Measurements from ENCODE around the gene LRRC37A.
"Not testable (repeated sequence)": the region's sequence is repeated elsewhere in the genome, so short reads cannot be mapped to it uniquely, and the experiment has no call there.

Gene LRRC37A

DNA sequence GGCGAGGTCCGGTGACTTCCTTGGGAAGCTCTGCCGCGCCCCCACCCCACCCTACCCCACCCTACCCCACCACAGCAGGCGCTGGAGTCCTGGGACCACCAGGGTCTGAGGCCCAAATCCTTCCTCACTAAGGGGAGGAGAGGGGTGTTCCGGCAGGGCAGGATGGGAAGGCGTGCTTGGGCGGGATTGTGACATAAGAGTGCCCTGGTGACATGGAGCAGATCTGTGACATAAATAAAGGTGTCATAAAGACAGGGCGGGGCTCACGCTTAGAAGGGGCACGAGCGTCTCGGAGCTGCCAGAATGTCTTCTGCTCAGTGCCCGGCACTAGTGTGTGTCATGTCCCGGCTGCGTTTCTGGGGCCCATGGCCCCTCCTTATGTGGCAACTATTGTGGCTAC is at the start of gene LRRC37A:
TSS of gene LRRC37A (plus strand) at position 301 of the 400 bp plus-strand sequence. CDS start at position 304, 3 bp downstream.
- not testable (repeated sequence) for DNase-seq

DNA sequence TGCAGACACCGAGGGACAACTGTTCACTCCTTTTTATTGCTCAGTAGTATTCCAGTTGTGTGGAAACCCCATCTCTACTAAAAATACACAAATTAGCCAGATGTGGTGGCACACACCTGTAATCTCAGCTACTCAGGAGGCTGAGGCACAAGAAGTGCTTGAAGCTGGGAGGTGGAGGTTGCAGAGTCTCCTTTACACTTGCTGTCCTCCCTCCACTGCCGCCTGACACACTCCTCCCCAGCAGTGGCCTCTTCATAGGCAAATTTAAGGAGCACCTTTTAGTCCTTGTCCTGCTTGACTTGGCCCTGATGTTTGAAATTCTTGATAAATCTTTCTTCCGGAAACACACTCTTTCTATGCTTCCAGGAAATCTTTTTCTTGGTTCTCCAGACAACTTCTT is 45.8 kb upstream of the LRRC37A start:
- not testable (repeated sequence) for DNase-seq

DNA sequence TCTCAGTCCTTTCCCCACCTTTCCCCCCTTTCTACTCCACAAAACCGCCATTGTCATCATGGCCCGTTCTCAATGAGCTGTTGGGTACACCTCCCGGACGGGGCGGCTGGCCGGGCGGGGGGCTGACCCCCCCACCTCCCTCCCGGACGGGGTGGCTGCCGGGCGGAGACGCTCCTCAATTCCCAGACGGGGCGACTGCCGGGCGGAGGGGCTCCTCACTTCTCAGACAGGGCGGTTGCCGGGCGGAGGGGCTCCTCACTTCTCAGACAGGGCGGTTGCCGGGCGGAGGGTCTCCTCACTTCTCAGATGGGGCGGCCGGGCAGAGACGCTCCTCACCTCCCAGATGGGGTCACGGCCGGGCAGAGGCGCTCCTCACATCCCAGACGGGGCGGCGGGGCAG is 42.1 kb upstream of the LRRC37A start:
- DNase-seq = not testable (repeated sequence)

DNA sequence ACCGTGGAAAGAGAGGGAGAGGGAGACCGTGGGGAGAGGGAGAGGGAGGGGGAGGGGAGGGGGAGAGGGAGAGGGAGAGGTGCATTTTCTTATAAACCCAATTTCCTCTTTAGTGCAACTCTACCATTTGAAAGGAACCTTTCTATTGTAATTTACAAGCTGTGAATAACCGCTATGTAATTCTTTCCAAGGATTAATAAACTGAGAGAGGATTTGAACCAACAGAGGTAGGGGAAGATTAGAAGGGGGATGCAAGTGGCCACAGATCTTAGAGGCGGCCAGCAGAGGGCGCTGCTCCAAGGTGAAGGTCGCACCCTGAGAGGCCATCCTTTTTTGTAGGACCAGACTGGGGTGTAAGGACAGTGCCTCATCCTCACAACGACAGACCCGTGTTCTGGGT is 41.2 kb upstream of the LRRC37A start:
- peak; percentile 26 for DNase-seq

DNA sequence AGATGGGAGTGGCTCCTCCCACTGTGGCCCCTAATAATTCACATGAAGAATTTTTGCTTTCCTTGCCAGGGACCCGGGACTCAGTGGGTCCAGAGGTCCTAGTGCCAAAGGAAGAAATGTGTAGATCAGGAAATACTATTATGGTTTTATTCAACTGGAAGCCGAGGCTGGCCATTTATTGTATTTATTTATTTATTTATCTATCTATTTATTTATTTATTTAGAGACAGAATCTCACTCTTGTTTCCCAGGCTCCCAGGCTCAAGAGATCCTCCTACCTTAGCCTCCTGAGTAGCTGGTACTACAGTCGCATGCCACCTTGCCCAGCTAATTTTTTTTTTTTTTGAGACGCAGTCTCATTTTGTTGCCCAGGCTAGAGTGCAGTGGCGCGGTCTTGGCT is 40.7 kb upstream of the LRRC37A start:
- not testable (repeated sequence) for DNase-seq

DNA sequence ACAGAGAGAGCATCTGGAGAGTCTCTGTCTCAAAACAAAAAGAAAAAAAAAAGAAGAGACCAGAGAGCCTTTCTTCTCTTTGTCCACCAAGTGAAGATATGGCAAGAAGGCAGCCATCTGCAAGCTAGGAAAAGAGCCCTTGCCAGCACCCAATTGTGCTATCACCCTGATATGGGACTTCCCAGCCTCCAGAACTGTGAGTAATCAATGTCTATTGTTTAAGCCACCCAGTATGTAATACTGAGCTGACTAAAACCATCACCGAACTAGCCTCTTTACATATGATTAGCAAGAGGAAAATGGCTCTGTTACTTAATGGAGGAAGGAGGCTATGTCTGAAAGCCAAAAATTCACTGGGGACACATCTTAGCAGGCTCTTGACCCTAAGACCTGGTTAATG is 38.6 kb upstream of the LRRC37A start:
- not testable (repeated sequence) for DNase-seq

DNA sequence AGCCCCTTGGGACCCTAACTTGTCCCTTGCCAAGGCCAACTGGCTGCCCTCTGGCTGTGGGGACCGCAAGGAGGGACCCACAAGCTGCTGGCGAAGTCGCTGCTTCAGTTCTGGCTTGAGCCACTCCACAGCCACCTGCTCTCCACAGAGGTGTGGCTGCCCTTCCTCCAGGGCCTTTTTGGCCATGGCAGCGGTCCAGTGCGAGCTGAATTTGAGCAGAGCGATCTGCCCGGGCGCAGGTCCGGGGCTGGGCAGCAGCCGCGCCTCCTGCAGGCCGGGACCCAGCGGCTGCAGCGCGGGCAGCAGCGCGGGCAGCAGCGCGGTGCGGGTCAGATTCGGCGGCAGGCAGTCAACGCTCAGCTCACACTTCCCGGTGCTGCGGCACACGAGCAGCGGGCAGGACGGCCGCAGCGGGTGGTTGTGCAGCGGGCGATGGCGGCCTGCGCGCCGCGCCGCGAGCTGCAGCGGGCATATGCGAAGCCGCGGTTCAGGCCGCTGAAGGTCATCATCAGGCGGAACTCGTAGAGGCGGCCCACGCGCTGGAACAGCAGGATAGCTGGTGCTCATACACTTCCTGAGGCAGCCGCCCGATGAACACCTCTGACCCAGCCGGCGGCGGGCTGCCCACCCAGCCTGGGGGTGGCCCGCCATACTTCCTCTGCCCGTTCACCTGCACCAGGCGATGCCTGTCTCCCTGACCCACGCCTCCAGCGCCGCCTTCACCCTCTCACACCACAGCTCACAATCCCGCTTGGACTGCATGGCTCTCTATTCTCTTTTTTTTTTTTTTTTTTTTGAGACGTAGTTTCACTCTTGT is 34.9 kb upstream of the LRRC37A start:
- DNase-seq = not testable (repeated sequence)

DNA sequence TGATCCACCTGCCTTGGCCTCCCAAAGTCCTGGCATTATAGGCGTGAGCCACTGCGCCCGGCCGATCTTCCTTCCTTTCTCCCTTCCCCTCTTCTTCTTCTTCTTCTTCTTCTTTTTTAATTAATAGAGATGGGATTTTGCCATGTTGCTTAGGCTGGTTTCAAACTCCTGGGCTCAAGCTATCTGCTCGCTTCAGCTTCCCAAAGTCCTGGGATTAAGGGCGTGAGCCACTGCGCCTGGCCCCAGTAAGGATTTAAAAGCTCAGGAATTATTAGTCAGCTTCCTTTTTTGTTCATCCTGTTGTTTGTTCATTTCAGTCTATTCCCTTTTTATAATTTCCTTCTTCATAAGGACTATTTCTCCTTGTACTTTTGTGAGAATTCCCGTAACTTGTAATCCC is 32.7 kb upstream of the LRRC37A start:
- DNase-seq = no peak

DNA sequence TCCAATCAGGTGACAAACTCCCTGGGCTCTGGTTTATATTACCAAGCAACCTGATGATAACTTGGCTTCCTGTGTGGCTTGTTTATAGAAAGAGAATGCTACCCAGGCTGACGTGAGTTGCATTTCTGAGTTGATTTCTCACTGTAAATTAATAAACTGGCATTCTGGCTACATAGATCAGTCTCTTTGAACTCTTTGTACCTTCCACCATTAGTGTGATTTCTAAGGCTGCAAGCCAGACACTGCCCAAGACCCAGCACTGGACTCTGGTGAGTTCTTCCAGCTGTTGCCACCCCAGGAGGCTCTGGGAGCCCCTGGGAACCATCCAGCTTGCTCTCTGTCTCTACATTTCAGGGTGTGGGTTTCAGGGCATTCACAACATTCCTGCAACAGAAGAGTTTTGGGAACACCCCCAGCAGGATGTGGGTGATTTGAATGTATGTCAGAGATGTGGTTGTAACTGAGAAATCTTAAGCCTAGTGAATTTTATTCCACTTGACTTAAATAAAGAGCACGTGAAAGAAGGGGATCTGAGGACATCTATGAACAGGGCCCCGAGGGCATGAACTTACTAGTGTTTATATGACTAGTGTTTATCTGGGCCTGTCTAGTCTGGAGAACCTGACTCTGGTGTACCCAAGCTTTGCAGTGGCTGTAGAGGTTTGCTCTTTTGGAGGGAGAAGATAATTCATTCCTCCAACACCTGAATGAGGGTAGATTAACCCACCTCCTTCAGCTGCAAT is 30.3 kb upstream of the LRRC37A start:
- DNase-seq = no peak

DNA sequence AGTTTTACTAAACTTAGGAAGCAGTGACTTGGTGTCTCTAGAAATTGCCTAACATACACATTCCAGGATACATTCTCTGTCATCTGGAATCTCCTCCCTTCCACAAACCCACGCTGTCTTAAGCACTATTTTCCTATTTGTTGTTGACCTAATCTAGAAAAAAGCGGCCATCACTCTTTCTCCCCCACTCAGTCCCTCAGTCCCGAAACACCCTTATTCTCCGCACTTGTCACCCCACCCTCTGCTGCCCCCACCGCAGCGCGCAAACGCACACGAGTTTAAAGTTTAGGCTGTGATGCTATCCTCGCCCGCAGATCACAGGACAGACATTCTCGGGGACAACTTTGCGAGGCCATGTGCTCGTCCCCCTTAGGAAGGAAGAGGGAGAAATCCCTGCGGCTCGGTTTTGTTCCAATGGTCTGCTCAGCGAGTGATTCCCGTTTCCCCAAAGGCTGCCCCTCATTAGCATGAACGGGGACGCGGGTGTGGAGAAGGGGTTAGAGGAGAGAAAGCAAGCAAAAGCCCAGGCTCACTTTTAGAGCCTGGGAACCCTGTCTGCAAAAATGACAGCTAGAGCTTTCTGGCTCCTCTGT is 28.8 kb upstream of the LRRC37A start:
- DNase-seq = not testable (repeated sequence)

DNA sequence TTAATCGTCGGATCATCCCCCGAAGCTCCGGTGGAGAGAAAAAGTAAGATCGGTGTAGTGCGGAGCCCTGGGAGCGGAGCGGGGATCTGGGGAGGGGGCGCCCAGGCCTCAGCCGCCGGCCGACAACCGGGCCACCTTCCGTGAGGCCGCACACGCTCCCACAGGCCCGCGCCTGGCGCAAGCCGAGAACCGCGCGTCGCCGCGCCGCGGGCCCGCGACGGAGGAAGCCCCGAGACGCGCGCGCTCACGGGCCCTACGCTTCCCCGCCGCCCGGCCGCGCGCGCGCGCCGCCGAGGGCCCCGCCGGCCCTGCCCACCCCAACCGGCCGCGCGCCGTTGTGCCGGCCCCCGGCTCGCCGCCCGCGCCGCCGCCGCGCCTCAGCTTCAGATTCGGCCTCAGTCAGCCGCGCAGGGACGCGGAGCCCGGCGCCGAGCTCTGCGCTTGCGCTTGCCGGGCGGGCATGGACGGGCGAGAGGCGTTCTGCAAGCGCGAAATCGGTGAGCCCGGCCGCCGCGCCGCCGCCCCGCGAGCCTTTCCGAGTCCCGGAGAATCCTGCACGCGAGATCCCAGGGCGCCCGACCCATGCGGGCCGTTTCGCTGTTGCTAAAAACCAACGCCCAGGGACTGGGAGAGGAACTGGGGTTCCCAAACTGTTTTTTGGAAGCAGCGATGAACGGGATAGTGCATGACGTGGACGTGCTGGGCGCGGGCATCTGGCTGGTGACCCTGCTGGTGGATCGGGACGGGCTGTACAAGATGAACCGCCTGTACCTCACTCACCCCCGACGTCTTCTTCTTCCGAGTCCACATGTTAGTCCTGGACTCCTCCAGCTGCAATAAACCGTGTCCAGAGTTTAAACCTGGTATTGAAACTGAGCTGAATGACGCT is 28.0 kb upstream of the LRRC37A start:
- DNase-seq = peak; percentile 92

DNA sequence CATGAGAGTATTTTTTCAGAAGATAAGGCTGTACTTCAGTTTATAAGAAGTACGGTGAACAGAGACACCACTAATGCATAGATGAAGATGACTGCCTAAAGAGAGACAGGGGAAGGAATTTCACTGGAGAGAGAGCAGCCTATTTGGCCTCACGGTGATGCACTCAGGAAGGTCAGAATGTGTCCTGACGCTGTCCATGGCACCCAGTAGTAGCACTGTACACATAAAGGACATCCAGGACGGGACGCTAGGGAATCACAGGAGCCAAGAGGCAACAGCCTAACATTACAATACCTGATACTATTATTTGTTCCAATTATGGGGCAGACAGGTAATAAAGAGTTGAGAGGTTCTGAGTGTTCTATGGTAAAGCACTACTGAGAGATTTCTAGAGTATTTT is 24.9 kb upstream of the LRRC37A start:
- DNase-seq = no peak

DNA sequence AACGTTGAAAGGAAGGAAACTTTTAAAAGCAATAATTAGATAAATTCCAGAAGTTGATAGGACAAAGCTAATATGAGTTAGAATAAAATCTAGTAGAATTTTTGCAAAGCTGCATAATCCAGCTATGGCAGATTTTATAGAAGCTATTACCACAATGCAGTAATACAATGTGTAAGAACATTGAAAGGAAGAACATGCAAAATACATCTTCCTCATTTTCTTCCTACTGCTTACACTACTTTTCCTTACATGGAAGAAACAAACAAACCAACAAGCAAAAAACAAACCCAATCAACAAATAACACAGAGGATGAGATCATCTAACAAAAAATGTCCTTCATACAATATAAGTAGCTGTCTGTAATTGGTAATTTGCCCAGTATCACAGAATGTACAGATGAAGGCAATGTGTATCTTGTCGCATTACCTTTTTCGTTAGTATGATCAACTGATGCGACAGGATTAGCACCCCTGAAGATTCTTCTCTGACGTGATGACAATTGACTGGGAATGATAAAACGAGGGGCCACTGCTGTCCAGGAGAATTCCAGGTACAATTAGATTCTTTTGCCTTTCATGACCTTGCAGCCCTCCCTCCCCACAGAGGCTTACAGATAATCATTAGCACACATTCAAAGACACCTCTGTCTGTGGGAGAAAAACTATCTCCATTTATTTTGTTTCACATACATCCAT is 21.2 kb upstream of the LRRC37A start:
- DNase-seq = no peak

DNA sequence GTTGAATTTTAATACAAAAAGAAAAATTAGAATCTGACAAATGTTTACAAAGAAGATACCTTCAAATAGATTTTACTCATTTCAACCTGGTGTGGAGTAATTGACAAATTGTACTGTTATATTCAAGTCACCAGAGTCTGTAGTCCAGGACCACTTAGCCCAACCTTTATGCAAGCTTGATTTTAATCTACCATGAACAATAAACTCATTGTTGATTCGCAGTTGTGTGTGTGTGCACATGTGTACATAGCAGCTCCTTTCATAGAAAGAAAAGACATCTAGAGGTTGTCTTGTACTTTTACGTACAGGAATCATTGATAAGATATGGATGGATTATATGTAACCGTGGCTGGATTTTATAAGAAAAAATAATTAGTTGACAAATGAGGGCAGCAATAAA is 20.7 kb upstream of the LRRC37A start:
- no peak for DNase-seq

DNA sequence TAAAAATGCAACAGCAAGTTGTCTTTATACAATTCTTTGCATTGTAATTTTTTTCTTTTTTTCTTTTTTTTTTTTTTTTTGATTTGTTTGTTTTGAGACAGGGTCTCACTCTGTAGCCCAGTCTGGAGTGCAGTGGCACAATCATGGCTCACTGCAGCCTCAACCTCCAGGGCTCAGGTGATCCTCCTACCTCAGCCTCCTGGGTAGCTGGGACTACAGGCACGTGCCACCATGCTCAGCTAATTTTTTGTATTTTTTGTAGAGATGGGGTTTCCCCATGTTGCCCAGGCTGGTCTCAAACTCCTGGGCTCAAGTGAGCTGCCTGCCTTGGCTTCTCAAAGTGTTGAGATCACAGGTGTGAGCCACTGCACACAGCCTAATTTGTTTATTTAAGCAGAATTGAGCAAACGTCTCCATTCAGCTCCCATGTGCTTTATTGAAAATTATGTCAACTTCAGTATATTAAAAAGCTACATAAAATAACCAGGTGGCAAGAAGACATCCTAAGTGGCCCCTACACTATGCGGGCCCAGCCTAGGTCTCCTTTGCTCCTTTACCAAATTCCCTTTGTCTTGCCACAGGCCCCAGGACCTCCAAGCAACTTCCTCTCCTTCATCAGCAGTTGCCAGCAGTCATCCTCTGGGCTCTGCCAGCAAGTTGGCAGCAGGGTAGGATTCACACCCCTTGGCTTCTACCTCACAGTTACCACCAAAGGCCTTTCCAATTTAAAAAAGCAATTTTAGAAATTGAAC is 18.0 kb upstream of the LRRC37A start:
- DNase-seq = peak; percentile 37

DNA sequence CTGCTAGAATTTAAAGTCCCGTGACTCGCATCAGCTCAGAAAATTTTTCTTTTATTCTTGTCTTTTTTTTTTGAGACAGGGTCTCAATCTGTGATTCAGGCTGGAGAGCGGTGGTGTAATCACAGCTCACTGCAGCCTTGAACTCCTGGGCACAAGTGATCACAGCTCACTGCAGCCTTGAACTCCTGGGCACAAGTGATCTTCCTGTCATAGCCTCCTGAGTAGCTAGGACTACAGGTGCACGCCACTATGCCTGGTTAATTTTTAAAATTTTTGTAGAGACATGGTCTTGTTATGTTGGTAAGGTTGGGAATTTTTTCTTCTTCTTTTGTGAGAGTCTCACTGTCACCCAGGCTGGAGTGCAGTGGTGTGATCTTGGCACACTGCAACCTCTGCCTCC is 13.6 kb upstream of the LRRC37A start:
- DNase-seq = not testable (repeated sequence)

DNA sequence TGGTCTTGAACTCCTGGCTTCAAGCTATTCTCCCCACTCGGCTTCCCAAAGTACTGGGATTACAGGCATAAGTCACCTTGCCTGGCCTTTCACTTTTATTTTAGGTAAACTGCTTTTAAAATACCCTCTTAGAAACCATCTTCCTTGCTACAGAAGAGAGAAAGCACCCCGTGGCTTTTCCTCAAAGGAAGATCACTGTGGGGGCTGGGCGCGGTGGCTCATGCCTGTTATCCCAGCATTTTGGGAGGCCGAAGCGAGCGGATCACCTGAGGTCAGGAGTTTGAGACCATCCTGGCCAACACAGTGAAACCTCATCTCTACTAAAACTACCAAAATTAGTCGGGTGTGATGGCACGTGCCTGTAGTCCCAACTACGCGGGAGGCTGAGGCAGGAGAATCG is 12.3 kb upstream of the LRRC37A start:
- DNase-seq = not testable (repeated sequence)

DNA sequence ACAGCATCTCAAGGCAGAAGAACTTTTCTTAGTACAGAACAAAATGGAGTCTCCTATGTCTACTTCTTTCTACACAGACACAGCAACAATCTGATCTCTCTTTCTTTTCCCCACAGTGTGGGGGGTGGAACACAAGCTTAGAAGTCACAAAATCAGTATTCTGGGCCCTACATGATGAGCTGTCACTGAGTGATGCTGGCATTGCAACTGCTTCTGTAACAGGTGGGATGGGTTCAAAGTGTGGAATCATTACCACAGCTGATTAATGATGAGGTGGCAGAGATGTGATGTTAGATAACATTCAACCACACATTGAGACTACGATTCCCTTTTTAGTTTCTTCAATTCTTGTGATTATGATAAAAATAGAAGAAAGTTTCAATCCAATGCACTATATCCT is 10.5 kb upstream of the LRRC37A start:
- DNase-seq = not testable (repeated sequence)

DNA sequence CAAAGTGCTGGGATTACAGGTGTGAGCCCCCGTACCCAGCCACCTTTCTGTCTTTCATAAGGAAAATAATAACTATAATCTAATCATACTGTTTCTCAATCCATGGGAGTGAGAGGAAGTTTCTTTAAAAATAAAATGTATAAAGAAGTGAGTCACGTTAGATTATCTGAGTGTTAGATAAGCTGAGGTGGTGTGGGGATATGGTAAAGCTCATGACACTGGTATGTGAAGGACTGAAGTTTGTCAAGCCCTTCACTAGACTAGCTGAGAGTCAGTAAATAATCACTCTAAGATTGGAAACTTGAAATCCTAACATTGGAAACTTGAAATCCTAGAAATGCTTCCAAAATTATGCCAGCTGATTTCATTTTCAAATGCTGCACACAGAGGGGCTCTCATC is 9.4 kb upstream of the LRRC37A start:
- DNase-seq = not testable (repeated sequence)

DNA sequence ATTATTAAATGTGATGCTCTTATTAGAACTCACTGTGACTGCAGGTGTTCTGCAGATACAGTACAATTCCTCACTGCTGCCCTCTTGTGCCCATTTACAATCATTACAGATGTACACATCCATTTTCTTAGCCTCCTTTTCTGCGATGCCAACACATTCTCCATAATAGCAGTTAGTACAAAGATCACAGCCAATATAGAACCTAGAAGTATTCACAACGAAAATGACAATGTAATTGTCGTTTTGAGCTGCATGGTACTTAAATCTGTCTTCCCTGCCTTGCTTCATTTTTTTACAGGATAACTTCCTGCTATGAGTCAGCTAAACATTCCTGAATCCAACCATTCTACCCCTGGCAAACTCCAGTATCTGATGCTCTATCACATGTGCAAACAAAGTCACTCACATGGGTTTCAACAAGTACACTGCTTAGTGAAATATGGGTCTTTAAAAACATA is 8.1 kb upstream of the LRRC37A start:
- peak; percentile 88 for DNase-seq

DNA sequence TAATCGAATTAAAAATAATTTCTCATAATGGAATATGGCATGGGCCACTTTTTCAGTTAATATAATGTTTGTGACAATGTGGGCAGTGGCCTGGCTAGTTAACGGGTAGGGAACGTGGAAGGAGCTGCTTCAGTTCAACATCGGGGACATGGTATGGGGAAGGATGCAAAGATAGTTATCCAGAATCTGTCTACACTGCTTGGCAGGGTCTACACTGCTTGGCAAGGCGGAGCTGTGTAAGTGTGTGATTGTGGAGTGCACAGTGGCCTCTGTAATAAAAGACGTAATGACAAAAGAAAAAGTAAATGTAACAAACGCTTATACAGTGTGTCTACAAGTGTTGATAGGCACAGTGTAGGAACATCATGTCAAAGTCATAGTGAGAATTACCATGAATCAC is 7.3 kb upstream of the LRRC37A start:
- not testable (repeated sequence) for DNase-seq
